Activated T-helper 1 cell treated with anti-CD3 and anti-CD28 coated beads, Interleukin-12 subunit alpha, Interleukin-12 subunit beta, Interleukin-2, Interleukin-4 antibody, amounts not matched to agents 30 ng/mL and 10 ng/mL and 1 ng/mL, durations not matched to agents 14 hours and 24 hours and 36 hours (primary cell): Measurements from ENCODE around the gene NIPSNAP2. TPM values are rescaled to one million over a fixed set of nuclear protein-coding genes. Genes with fewer than 3 reads are reported as not detected.

Experiments
- DNase-seq: peaks from one replicate; pipeline ENCODE4 v3.0.0; 2021; ENCODE audit warnings: low spot score
- H3K27ac Mint-ChIP-seq: one replicate; pipeline ENCODE4 v1.8.0; 2021; ENCODE audit warnings: mild to moderate bottlenecking, mixed read lengths
- H3K27me3 Mint-ChIP-seq: one replicate; pipeline ENCODE4 v1.8.0; 2022; ENCODE audit warnings: mild to moderate bottlenecking, moderate library complexity, mixed read lengths; ENCODE audit not compliant: insufficient read depth
- H3K36me3 Mint-ChIP-seq: one replicate; pipeline ENCODE4 v1.8.0; 2021; ENCODE audit warnings: low read depth, mixed read lengths
- H3K4me1 Mint-ChIP-seq: one replicate; pipeline ENCODE4 v1.8.0; 2021; ENCODE audit warnings: low read depth, mixed read lengths
- H3K4me3 Mint-ChIP-seq: one replicate; pipeline ENCODE4 v1.8.0; 2021; ENCODE audit warnings: mild to moderate bottlenecking, moderate library complexity, mixed read lengths
- H3K9me3 Mint-ChIP-seq: one replicate; pipeline ENCODE4 v1.8.0; 2021; ENCODE audit warnings: mixed read lengths
- intact Hi-C: fragments of 100-400 bp; cut with micrococcal nuclease; formaldehyde crosslinking; loops from one replicate; pipeline ENCODE4 v1.15.1; 2024
- total RNA-seq: library from RNA; stranded (reverse); gene quantifications from 2 replicates; pipeline ENCODE4 v1.2.3, GENCODE V29; 2022

Gene NIPSNAP2
- total RNA-seq, 1 donor from 2014 or later: 49.4 TPM

- Mint-ChIP-seq H3K4me1 (peaks cover 20% of the 10 kb centered on the region), H3K36me3 (peaks cover 7% of the 10 kb centered on the region), H3K9me3 (no peaks in the 10 kb centered on the region), H3K4me3 (peak overlapping the region; percentile 77), H3K27me3 (no peaks in the 10 kb centered on the region), H3K27ac (peak overlapping the region; percentile 51)
- intact Hi-C loops: loop anchor here (1.0 to 10.0 kb wide), 4 partner anchors 12 to 529 kb away; partner anchors contain the start of genes CCT6A, MRPS17 and PSPH
- no peak for DNase-seq
Observed at GRCh38 chr7:55963584-55964168, 709 bp upstream of the NIPSNAP2 start.

- intact Hi-C loops: loop anchor here (1.0 to 10.0 kb wide), 3 partner anchors 78 to 530 kb away; partner anchors contain the start of genes CHCHD2 and ZNF713
- Mint-ChIP-seq H3K27me3 (no peaks in the 10 kb centered on the region), H3K27ac (peak overlapping the region; percentile 89), H3K4me1 (peaks cover 26% of the 10 kb centered on the region), H3K9me3 (no peaks in the 10 kb centered on the region), H3K4me3 (peak overlapping the region; percentile 88), H3K36me3 (peaks cover 12% of the 10 kb centered on the region)
- DNase-seq: no peak
Observed at GRCh38 chr7:55965100-55965470, 700 bp downstream of the NIPSNAP2 start.

GRCh38 chr7:55965805-55966421, 1.5 kb downstream of the NIPSNAP2 start:
- peaks cover 15% of the 10 kb centered on the region for H3K36me3 Mint-ChIP-seq
- H3K9me3 Mint-ChIP-seq: no peaks in the 10 kb centered on the region
- intact Hi-C loops: loop anchor here (1.0 to 10.0 kb wide), 3 partner anchors 79 to 531 kb away; partner anchors contain the start of genes CHCHD2 and ZNF713
- H3K27ac Mint-ChIP-seq: peak overlapping the region; percentile 23
- DNase-seq: no peak
- peak overlapping the region; percentile 88 for H3K4me3 Mint-ChIP-seq
- peaks cover 26% of the 10 kb centered on the region for H3K4me1 Mint-ChIP-seq
- no peaks in the 10 kb centered on the region for H3K27me3 Mint-ChIP-seq

- intact Hi-C loops: loop anchor here (10.0 kb wide), 1 partner anchor 532 kb away; no protein-coding TSS in a partner anchor
- no peaks in the 10 kb centered on the region for H3K27me3 Mint-ChIP-seq
- DNase-seq: no peak
- peak overlapping the region; percentile 5 for H3K4me3 Mint-ChIP-seq
- H3K36me3 Mint-ChIP-seq: peaks cover 18% of the 10 kb centered on the region
- H3K9me3 Mint-ChIP-seq: no peaks in the 10 kb centered on the region
- peaks cover 26% of the 10 kb centered on the region for H3K4me1 Mint-ChIP-seq
- H3K27ac Mint-ChIP-seq: no peak overlapping the region
Observed at GRCh38 chr7:55966851-55967250, 2.5 kb downstream of the NIPSNAP2 start.

GRCh38 chr7:55969391-55969790, 5.0 kb downstream of the NIPSNAP2 start:
- Mint-ChIP-seq H3K9me3 (no peaks in the 10 kb centered on the region), H3K27ac (peak overlapping the region; percentile 13), H3K27me3 (no peaks in the 10 kb centered on the region), H3K36me3 (peaks cover 18% of the 10 kb centered on the region), H3K4me1 (peaks cover 16% of the 10 kb centered on the region), H3K4me3 (no peak overlapping the region)
- no peak for DNase-seq
- intact Hi-C loops: loop anchor here (10.0 kb wide), 1 partner anchor 535 kb away; no protein-coding TSS in a partner anchor

GRCh38 chr7:55970561-55970960, 6.2 kb downstream of the NIPSNAP2 start:
- Mint-ChIP-seq H3K27me3 (no peaks in the 10 kb centered on the region), H3K4me1 (peaks cover 16% of the 10 kb centered on the region), H3K9me3 (no peaks in the 10 kb centered on the region), H3K4me3 (no peak overlapping the region), H3K27ac (peak overlapping the region; percentile 62), H3K36me3 (peaks cover 18% of the 10 kb centered on the region)
- no peak for DNase-seq
- intact Hi-C loops: no loop called here

- intact Hi-C loops: no loop called here
- no peak overlapping the region for H3K4me3 Mint-ChIP-seq
- no peaks in the 10 kb centered on the region for H3K27me3 Mint-ChIP-seq
- H3K36me3 Mint-ChIP-seq: peaks cover 15% of the 10 kb centered on the region
- DNase-seq: no peak
- no peaks in the 10 kb centered on the region for H3K9me3 Mint-ChIP-seq
- peaks cover 12% of the 10 kb centered on the region for H3K4me1 Mint-ChIP-seq
- no peak overlapping the region for H3K27ac Mint-ChIP-seq
Observed at GRCh38 chr7:55970978-55971377, 6.6 kb downstream of the NIPSNAP2 start.

GRCh38 chr7:55973747-55974250, 9.4 kb downstream of the NIPSNAP2 start:
- Mint-ChIP-seq H3K9me3 (no peaks in the 10 kb centered on the region), H3K36me3 (peaks cover 13% of the 10 kb centered on the region), H3K4me1 (peaks cover 6% of the 10 kb centered on the region), H3K27me3 (no peaks in the 10 kb centered on the region), H3K27ac (no peak overlapping the region), H3K4me3 (no peak overlapping the region)
- DNase-seq: no peak
- intact Hi-C loops: no loop called here

- no peak overlapping the region for H3K27ac Mint-ChIP-seq
- H3K9me3 Mint-ChIP-seq: no peaks in the 10 kb centered on the region
- no peaks in the 10 kb centered on the region for H3K27me3 Mint-ChIP-seq
- intact Hi-C loops: no loop called here
- peaks cover 19% of the 10 kb centered on the region for H3K36me3 Mint-ChIP-seq
- H3K4me3 Mint-ChIP-seq: no peak overlapping the region
- no peaks in the 10 kb centered on the region for H3K4me1 Mint-ChIP-seq
- no peak for DNase-seq
Observed at GRCh38 chr7:55975988-55976633, 11.7 kb downstream of the NIPSNAP2 start.

- peaks cover 21% of the 10 kb centered on the region for H3K36me3 Mint-ChIP-seq
- no peak overlapping the region for H3K4me3 Mint-ChIP-seq
- H3K4me1 Mint-ChIP-seq: no peaks in the 10 kb centered on the region
- no peaks in the 10 kb centered on the region for H3K9me3 Mint-ChIP-seq
- no peak overlapping the region for H3K27ac Mint-ChIP-seq
- H3K27me3 Mint-ChIP-seq: no peaks in the 10 kb centered on the region
- no peak for DNase-seq
- intact Hi-C loops: no loop called here
Observed at GRCh38 chr7:55977831-55978230, 13.4 kb downstream of the NIPSNAP2 start.

- no peaks in the 10 kb centered on the region for H3K27me3 Mint-ChIP-seq
- H3K4me1 Mint-ChIP-seq: no peaks in the 10 kb centered on the region
- no peak overlapping the region for H3K27ac Mint-ChIP-seq
- peaks cover 28% of the 10 kb centered on the region for H3K36me3 Mint-ChIP-seq
- no peak for DNase-seq
- no peaks in the 10 kb centered on the region for H3K9me3 Mint-ChIP-seq
- no peak overlapping the region for H3K4me3 Mint-ChIP-seq
- intact Hi-C loops: no loop called here
Observed at GRCh38 chr7:55980266-55980665, 15.9 kb downstream of the NIPSNAP2 start.

GRCh38 chr7:55983537-55983936, 19.2 kb downstream of the NIPSNAP2 start:
- Mint-ChIP-seq H3K27me3 (no peaks in the 10 kb centered on the region), H3K4me1 (no peaks in the 10 kb centered on the region), H3K4me3 (no peak overlapping the region), H3K9me3 (no peaks in the 10 kb centered on the region), H3K36me3 (peaks cover 33% of the 10 kb centered on the region), H3K27ac (no peak overlapping the region)
- no peak for DNase-seq
- intact Hi-C loops: no loop called here

- Mint-ChIP-seq H3K27me3 (no peaks in the 10 kb centered on the region), H3K4me1 (no peaks in the 10 kb centered on the region), H3K9me3 (no peaks in the 10 kb centered on the region), H3K36me3 (peaks cover 20% of the 10 kb centered on the region), H3K27ac (no peak overlapping the region), H3K4me3 (no peak overlapping the region)
- intact Hi-C loops: no loop called here
- DNase-seq: no peak
Observed at GRCh38 chr7:55992346-55992745, 28.0 kb downstream of the NIPSNAP2 start.
